HTR-8/SVneo (cell line): ENCODE results near the gene FAM53C.

Experiments used
- DNase-seq: peaks from one replicate; pipeline ENCODE4 v3.0.0; 2011; ENCODE audit warnings: low spot score, mixed read lengths; ENCODE audit not compliant: insufficient read length
- FAIRE-seq: peaks from 2 replicates; lab custom pipeline; 2011; peaks lifted over from hg19 to GRCh38; lab: Jason Lieb, UNC

FAM53C gene

GRCh38 chr5:138349852-138350562 lies 11.9 kb downstream of the FAM53C start:
- DNase-seq (no peak), FAIRE-seq (no peak)

GRCh38 chr5:138350563-138350890 lies 12.5 kb downstream of the FAM53C start:
- DNase-seq (no peak), FAIRE-seq (no peak)

- no peak for DNase-seq
- no peak for FAIRE-seq
Measured at GRCh38 chr5:138351056-138351455, 13.0 kb downstream of the FAM53C start.

GRCh38 chr5:138351517-138351916 lies 13.5 kb downstream of the FAM53C start:
- no peak for FAIRE-seq
- DNase-seq = no peak

- peak; percentile 84 for DNase-seq
- FAIRE-seq = no peak
Measured at GRCh38 chr5:138352071-138352721, 14.1 kb downstream of the FAM53C start, which contains the start of gene KDM3B. Gene KDM3B (plus strand): TSS chr5:138352685. CDS start chr5:138352796, 111 bp downstream.

- peak; percentile 28 for DNase-seq
- FAIRE-seq = no peak
Measured at GRCh38 chr5:138352722-138353559, 14.9 kb downstream of the FAM53C start.

GRCh38 chr5:138353560-138354080 lies 15.6 kb downstream of the FAM53C start:
- FAIRE-seq (no peak), DNase-seq (no peak)

GRCh38 chr5:138354387-138354786 lies 16.3 kb downstream of the FAM53C start:
- FAIRE-seq (no peak), DNase-seq (no peak)

- peak; percentile 80 for DNase-seq
- FAIRE-seq = peak; percentile 57
Measured at GRCh38 chr5:138354926-138355378, 16.9 kb downstream of the FAM53C start.

- DNase-seq (no peak), FAIRE-seq (no peak)
Measured at GRCh38 chr5:138359621-138360020, 21.6 kb downstream of the FAM53C start.

GRCh38 chr5:138360941-138361452 lies 22.9 kb downstream of the FAM53C start:
- FAIRE-seq (no peak), DNase-seq (no peak)

- no peak for FAIRE-seq
- no peak for DNase-seq
Measured at GRCh38 chr5:138364576-138364975, 26.5 kb downstream of the FAM53C start.

- DNase-seq = no peak
- FAIRE-seq = no peak
Measured at GRCh38 chr5:138366632-138367382, 28.7 kb downstream of the FAM53C start.

GRCh38 chr5:138369261-138369660 lies 31.2 kb downstream of the FAM53C start:
- FAIRE-seq (no peak), DNase-seq (no peak)

- no peak for DNase-seq
Measured at GRCh38 chr5:138369706-138370105, 31.6 kb downstream of the FAM53C start.

GRCh38 chr5:138370537-138370936 lies 32.5 kb downstream of the FAM53C start:
- DNase-seq = no peak
- FAIRE-seq = no peak

More at GRCh38 chr5:138369706-138370105, 31.6 kb downstream of the FAM53C start:
- FAIRE-seq = no peak

- DNase-seq = no peak
- FAIRE-seq = no peak
Measured at GRCh38 chr5:138371454-138371853, 33.4 kb downstream of the FAM53C start.

GRCh38 chr5:138372225-138372624 lies 34.2 kb downstream of the FAM53C start:
- no peak for DNase-seq
- no peak for FAIRE-seq

- FAIRE-seq (no peak), DNase-seq (no peak)
Measured at GRCh38 chr5:138372653-138373052, 34.6 kb downstream of the FAM53C start.

GRCh38 chr5:138382347-138382746 lies 44.3 kb downstream of the FAM53C start:
- DNase-seq (no peak), FAIRE-seq (no peak)
